Right lobe of liver (tissue), 6 donors: ENCODE results near the gene YBEY. TPM values are rescaled to one million over a fixed set of nuclear protein-coding genes. Genes with fewer than 3 reads are reported as not detected.

ENCODE experiments used
- ATAC-seq, 4 donors: fragments of 200-7000 bp; cut with Tn5 transposase; one replicate each; pipeline ENCODE4 v1.9.1; 2020; ENCODE audit warnings: mild to moderate bottlenecking in 4 of 4, moderate library complexity in 4 of 4
- DNase-seq, 3 donors: peaks; one replicate each; pipeline ENCODE4 v3.0.0-alpha.2; 2020
- H3K27ac ChIP-seq, 3 donors: fragments of 200-600 bp; one replicate each; pipeline ENCODE4 v1.8.0; 2022
- H3K27me3 ChIP-seq, 2 donors: fragments of 200-600 bp; one replicate each; pipeline ENCODE4 v1.8.0; 2022
- H3K36me3 ChIP-seq, 4 donors: fragments of 200-600 bp; sonication (generic) in 1 of 4; one replicate each; pipeline versions ENCODE4 v1.5.1 to v1.8.0; 2017 to 2022; ENCODE audit warnings: control low read depth in 1 of 4
- H3K4me1 ChIP-seq, 4 donors: fragments of 200-600 bp; sonication (generic) in 1 of 4; one replicate each; pipeline versions ENCODE4 v1.5.1 to v1.8.0; 2017 to 2022; ENCODE audit warnings: control low read depth in 1 of 4
- H3K4me3 ChIP-seq, 3 donors: fragments of 200-600 bp; one replicate each; pipeline ENCODE4 v1.8.0; 2022
- H3K9me3 ChIP-seq, 4 donors: fragments of 200-600 bp; sonication (generic) in 1 of 4; one replicate each; pipeline versions ENCODE4 v1.5.1 to v1.8.0; 2017 to 2022; ENCODE audit warnings: control low read depth in 1 of 4
- POLR2A ChIP-seq: fragments of 450-650 bp; IDR thresholded peaks from one replicate; pipeline ENCODE4 v1.6.1; 2017; ENCODE audit warnings: antibody characterized with exemption, mild to moderate bottlenecking
- WGBS: methylation state at CpG from one replicate; pipeline ENCODE4 v1.1.6; 2018; ENCODE audit warnings: low coverage, low lambda C conversion rate; ENCODE audit not compliant: insufficient coverage; ENCODE audit errors: missing lambda C conversion rate; 5-methylcytosine and 5-hydroxymethylcytosine counted together
- intact Hi-C, 2 donors: fragments of 100-400 bp; cut with DNase I; formaldehyde crosslinking; loops; one replicate each; pipeline versions ENCODE4 v1.11.2 to v1.14.1; 2022
- total RNA-seq, 6 experiments: library from RNA; depleted of rRNA in 2 of 6; stranded (reverse); fragments of >200 nt in 2 of 6; fragmentation: NEBNext Ultra II Directional in 3 of 6; extraction: Animal tissue kit (Norgen Biotek cat#: 25700) in 3 of 6; gene quantifications; one replicate each; pipeline versions ENCODE4 v1.1.0 to v1.2.4, GENCODE V29; 2016 to 2023
- TF ChIP-seq, protein P1 (sequence below), 4 donors: fragments of 200-600 bp in 3 of 4; fragments of 450-650 bp in 1 of 4; IDR thresholded peaks; one replicate each; pipeline versions ENCODE4 v1.5.1 to v1.8.0; 2016 to 2022; ENCODE audit warnings: antibody characterized with exemption in 4 of 4, mild to moderate bottlenecking in 2 of 4
- donor health status: DM: no; HTN: yes; CAD: no.
- donor health status: DM: no; HTN: no; CAD: no.
- donor health status: DM: no; HTN: no; CAD: no.
- donor health status: DM: no; HTN: yes; CAD: no.
- donor health status: DM: no; HTN: yes; CAD: no.

The YBEY gene
- total RNA-seq, 6 experiments from 2014 or later = 6.3 to 16.0 (median 7.3) TPM

DNA sequence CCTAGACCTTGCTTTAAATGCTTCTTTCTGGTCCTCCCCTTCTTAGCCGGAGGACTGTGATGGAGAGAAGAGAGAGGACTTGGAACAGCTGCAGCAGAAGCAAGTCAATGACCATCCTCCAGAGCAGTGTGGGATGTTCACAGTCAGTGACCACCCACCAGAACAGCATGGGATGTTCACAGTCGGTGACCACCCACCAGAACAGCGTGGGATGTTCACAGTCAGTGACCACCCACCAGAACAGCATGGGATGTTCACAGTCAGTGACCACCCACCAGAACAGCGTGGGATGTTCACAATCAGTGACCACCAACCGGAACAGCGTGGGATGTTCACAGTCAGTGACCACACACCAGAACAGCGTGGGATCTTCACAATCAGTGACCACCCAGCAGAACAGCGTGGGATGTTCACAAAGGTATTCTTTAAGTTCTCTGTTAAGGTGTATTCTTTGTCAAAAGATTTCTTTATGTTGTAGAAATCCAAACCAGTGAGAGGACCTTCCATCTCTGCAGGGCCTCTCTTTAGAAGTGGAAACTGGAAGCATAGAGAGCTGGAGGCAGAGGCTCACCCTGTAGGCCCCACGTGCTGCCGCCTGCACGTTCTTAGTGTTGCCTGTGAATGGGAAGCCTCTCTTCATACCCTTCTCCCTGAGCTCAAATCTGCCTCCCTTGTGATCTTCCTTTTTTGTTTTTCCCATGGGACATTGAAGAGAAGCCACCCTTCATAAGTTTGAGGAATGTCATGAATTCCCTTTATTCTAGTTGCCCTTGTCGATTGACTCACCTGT lies 48.4 kb downstream of the YBEY start:
- intact Hi-C loops = no loop called here
- DNase-seq (no peak), ATAC-seq (no peak)
- TF ChIP-seq, protein P1, sequence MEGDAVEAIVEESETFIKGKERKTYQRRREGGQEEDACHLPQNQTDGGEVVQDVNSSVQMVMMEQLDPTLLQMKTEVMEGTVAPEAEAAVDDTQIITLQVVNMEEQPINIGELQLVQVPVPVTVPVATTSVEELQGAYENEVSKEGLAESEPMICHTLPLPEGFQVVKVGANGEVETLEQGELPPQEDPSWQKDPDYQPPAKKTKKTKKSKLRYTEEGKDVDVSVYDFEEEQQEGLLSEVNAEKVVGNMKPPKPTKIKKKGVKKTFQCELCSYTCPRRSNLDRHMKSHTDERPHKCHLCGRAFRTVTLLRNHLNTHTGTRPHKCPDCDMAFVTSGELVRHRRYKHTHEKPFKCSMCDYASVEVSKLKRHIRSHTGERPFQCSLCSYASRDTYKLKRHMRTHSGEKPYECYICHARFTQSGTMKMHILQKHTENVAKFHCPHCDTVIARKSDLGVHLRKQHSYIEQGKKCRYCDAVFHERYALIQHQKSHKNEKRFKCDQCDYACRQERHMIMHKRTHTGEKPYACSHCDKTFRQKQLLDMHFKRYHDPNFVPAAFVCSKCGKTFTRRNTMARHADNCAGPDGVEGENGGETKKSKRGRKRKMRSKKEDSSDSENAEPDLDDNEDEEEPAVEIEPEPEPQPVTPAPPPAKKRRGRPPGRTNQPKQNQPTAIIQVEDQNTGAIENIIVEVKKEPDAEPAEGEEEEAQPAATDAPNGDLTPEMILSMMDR (IDR thresholded peaks at IDR 0.05) = no peak
- no peak for TF ChIP-seq POLR2A
- no peak overlapping the region for H3K27ac ChIP-seq
- peaks cover 0 to 40% (median 6%) of the 10 kb centered on the region in 4 donors for H3K36me3 ChIP-seq
- H3K9me3 ChIP-seq = no peaks in the 10 kb centered on the region
- H3K4me3 ChIP-seq = no peak overlapping the region
- H3K27me3 ChIP-seq = no peaks in the 10 kb centered on the region
- no peaks in the 10 kb centered on the region for H3K4me1 ChIP-seq
- WGBS = 100% methylated on average over 1 of the region's 12 CpGs

DNA sequence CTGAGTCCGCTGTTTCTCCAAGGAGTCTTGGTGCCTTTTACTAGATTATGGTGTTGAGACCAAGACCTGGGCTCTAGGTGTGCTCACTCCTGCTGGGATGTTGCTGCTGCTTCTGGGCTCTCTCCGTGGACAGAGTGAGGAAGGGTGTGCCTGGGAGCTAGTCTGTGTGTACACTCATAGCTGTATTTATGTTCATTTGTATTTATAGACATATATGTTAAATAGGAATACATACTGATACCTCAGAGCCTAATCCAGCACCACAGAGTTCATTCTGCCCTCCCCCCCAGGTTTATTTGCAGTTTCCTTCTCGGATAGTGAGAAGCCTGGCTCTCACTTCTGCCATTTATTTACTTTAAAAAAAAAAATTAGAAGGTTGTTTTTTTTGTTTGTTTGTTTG lies 50.5 kb downstream of the YBEY start:
- H3K36me3 ChIP-seq = peaks cover 0 to 32% (median 6%) of the 10 kb centered on the region in 4 donors
- intact Hi-C loops = no loop called here
- DNase-seq (no peak), ATAC-seq (no peak)
- WGBS = 90% methylated on average over 1 of the region's 3 CpGs
- no peak overlapping the region for H3K4me3 ChIP-seq
- no peak overlapping the region for H3K27ac ChIP-seq
- no peaks in the 10 kb centered on the region for H3K27me3 ChIP-seq
- no peak for TF ChIP-seq POLR2A
- TF ChIP-seq, protein P1 (IDR thresholded peaks at IDR 0.05) = no peak
- H3K9me3 ChIP-seq = no peaks in the 10 kb centered on the region
- no peaks in the 10 kb centered on the region for H3K4me1 ChIP-seq

DNA sequence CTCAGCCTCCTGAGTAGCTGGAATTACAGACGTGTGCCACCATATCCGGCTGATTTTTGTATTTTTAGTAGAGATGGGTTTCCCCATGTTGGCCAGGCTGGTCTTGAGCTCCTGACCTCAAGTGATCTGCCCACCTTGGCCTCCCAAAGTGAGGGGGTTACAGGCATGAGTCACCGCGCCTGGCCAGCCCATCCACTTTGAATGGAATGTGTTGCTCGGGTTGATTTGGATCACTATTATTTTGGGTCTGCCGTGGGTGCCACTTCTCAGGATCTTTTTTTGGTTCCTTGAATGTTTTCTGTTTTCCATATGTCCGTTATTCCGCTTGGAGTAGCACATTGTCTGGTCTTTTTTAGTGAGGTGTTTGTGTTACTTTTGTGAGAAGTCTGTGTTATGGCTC lies 54.9 kb downstream of the YBEY start:
- no peak for TF ChIP-seq POLR2A
- TF ChIP-seq, protein P1 (IDR thresholded peaks at IDR 0.05) = no peak
- H3K27ac ChIP-seq = no peak overlapping the region
- peaks cover 0 to 27% (median 8%) of the 10 kb centered on the region in 4 donors for H3K36me3 ChIP-seq
- H3K4me1 ChIP-seq = no peaks in the 10 kb centered on the region
- no peaks in the 10 kb centered on the region for H3K9me3 ChIP-seq
- ATAC-seq (no peak), DNase-seq (no peak)
- no peak overlapping the region for H3K4me3 ChIP-seq
- 86% methylated on average over 3 of the region's 8 CpGs for WGBS
- no peaks in the 10 kb centered on the region for H3K27me3 ChIP-seq
- intact Hi-C loops = no loop called here

DNA sequence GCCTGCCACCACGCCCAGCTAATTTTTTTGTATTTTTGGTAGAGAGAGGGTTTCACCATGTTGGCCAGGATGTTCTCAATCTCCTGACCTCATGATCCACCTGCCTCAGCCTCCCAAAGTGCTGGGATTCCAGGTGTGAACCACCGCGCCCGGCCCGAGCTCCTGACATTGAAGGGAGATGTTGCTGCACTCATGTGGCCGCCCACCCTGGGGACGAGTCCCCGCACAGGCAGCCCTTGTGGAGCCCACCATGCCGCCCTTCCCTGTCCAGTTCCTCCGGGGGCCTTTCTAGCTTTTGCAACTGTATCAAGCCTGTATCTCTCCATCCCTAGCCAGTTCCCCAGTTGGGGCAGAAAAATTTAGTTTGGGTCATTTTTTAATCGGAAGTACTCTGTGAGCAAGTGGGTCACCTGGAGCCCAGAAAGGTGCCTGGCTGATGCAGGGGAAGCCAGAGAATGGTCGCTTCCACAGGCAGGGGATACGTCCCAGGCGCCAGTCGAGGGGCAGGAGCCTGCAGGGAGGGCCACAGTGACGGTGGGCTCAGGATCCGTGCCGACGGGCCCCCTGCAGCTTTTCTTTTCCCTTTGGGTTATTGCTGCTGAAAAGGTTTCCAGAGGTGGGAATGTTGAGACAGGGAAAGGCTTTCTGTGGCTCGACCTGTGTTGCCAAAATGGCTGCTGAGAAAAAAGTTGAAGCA lies 58.2 kb downstream of the YBEY start:
- 91% methylated on average over 9 of the region's 20 CpGs for WGBS

More for the DNA sequence above, 58.2 kb downstream of the YBEY start:
- DNase-seq = no peak
- intact Hi-C loops = no loop called here
- Histone ChIP-seq H3K4me3 (no peak overlapping the region), H3K4me1 (no peaks in the 10 kb centered on the region), H3K27me3 (no peaks in the 10 kb centered on the region), H3K36me3 (peaks cover 0 to 28% (median 8%) of the 10 kb centered on the region in 4 donors), H3K27ac (no peak overlapping the region), H3K9me3 (no peaks in the 10 kb centered on the region)
- no peak for ATAC-seq
- TF ChIP-seq, protein P1 (IDR thresholded peaks at IDR 0.05) = no peak
- TF ChIP-seq POLR2A = no peak
